ENCODE data around the gene TPM2.

- TF ChIP-seq CTCF (IDR thresholded peaks at IDR 0.05) = no peak
- no peak for TF ChIP-seq POLR2A (IDR thresholded peaks at IDR 0.05)
- no peak for TF ChIP-seq POLR2AphosphoS5 (IDR thresholded peaks at IDR 0.05)
These were observed 25.0 kb upstream of the TPM2 start for GRCh38 chr9:35714579-35715252.

Data from stomach (tissue), 4 donors.